ENCODE results near the gene RTP4.

RTP4 gene

DNA sequence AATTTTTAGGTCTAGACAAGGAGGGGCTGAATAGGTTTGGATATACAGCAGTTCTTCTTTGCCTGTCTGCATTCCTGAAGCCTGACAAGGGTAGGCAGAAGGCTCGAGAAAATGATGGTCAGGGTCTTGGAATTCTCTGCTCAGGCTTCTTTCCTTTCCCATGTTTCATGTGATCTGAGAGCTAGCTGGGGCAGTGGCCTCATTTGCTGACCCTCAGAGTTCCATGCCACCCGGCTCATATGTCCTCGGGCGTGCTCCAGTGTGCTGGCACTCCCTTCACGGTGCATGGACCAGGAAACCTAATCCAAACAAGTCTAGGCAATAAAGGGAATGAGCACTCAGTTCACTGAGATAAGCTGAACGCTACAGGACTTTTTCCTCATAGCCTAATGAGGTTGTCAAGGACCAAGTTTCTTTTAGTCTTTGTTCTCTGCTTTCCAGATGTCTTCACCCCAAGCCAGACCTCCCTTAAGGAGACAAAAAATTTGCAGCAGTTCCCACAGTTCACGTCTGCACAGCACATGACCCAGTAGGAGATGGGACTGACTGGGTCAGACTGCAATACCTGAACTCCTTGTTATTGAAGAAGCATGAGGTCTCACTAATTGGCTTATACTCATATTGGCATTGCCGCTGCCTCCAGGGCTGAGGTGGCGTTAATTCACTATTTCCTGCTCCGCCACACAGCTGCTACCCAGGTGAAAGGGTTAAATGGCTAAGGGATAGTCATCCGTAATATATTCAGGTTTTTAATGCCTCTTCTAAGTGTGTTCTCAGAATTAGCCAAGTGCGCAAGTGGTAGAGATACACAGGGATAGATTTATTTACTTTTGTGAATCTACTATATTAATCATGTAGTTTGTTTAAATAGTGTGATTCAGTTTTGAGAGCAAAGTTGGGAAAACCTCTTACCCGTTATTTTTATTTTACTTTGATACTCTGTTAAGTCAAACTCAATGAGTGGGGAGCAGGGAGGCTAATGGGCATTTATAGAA, 15.3 kb upstream of the RTP4 start:
- TF ChIP-seq SIN3A (IDR thresholded peaks at IDR 0.05; ENCODE audit: borderline replicate concordance, insufficient read depth, low read length) = no peak
- no peak for TF ChIP-seq TAF1 (IDR thresholded peaks at IDR 0.05; ENCODE audit: borderline replicate concordance, insufficient read depth, low read length)
- no peak for TF ChIP-seq FOXP2 (optimal IDR thresholded peaks at IDR 0.05; ENCODE audit: borderline replicate concordance, extremely low read depth, extremely low read length, insufficient read depth)
- TF ChIP-seq, protein P1, sequence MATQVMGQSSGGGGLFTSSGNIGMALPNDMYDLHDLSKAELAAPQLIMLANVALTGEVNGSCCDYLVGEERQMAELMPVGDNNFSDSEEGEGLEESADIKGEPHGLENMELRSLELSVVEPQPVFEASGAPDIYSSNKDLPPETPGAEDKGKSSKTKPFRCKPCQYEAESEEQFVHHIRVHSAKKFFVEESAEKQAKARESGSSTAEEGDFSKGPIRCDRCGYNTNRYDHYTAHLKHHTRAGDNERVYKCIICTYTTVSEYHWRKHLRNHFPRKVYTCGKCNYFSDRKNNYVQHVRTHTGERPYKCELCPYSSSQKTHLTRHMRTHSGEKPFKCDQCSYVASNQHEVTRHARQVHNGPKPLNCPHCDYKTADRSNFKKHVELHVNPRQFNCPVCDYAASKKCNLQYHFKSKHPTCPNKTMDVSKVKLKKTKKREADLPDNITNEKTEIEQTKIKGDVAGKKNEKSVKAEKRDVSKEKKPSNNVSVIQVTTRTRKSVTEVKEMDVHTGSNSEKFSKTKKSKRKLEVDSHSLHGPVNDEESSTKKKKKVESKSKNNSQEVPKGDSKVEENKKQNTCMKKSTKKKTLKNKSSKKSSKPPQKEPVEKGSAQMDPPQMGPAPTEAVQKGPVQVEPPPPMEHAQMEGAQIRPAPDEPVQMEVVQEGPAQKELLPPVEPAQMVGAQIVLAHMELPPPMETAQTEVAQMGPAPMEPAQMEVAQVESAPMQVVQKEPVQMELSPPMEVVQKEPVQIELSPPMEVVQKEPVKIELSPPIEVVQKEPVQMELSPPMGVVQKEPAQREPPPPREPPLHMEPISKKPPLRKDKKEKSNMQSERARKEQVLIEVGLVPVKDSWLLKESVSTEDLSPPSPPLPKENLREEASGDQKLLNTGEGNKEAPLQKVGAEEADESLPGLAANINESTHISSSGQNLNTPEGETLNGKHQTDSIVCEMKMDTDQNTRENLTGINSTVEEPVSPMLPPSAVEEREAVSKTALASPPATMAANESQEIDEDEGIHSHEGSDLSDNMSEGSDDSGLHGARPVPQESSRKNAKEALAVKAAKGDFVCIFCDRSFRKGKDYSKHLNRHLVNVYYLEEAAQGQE (IDR thresholded peaks at IDR 0.05; ENCODE audit: insufficient read depth in 1 of 2, low read depth in 2 of 2, low read length in 2 of 2) = no peak
- no peak for TF ChIP-seq POLR2AphosphoS5 (IDR thresholded peaks at IDR 0.05; ENCODE audit: low read depth, low read length)

DNA sequence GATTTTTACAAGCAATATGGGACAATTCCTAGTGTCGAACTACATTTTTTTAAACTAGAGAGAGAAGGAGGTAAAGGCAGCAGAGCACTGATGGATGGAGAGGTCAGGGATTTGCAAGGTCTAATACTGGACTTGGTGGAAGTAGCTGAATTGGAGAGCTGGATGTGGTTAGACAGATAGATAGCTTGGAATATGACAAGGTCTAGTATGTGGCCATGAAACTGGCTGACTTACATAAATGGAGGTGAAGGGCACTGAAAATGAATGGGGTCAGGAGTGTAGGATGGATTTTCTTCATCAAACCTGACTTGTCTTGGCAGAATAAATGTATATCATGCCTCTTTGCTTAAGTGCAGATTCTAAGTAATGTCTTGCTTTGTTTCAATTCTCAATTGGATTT, 10.1 kb upstream of the RTP4 start:
- TF ChIP-seq, protein P1 (IDR thresholded peaks at IDR 0.05; ENCODE audit: insufficient read depth in 1 of 2, low read depth in 2 of 2, low read length in 2 of 2) = no peak
- TF ChIP-seq FOXP2 (optimal IDR thresholded peaks at IDR 0.05; ENCODE audit: borderline replicate concordance, extremely low read depth, extremely low read length, insufficient read depth) (no peak), TAF1 (IDR thresholded peaks at IDR 0.05; ENCODE audit: borderline replicate concordance, insufficient read depth, low read length) (no peak), POLR2AphosphoS5 (IDR thresholded peaks at IDR 0.05; ENCODE audit: low read depth, low read length) (no peak), SIN3A (IDR thresholded peaks at IDR 0.05; ENCODE audit: borderline replicate concordance, insufficient read depth, low read length) (no peak)

DNA sequence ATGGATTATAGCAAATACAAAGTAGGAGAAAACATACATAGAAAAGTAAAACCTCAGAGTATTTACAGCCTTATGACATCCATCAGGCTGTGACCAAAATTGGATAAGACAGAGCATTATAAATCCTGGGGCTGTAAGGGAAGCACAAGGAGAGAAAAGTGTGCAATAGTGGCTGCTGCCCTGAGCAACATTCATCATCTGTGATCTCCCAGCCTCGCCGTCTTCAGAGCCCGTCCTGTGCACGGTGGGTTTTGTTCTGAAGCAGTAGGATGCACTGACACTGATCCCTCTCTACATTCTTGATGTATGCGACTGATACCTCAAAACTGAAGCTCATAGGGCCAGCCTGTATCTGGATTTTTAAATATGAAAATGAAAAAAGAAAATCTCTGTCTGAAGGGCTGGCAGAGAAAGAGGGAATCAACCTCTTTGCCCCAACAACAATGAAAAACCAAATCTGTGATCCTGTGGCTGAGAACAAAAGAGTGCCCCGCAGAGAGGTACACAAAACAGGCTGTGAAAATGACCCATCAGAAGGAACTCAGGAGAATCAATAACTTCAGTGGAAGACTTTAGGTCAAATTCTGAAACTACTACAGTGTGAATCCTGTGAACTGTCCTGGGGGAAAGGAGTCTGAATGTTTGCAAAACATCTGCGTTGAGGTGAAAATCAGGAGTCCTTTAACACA, 8.2 kb upstream of the RTP4 start:
- TF ChIP-seq SIN3A (IDR thresholded peaks at IDR 0.05; ENCODE audit: borderline replicate concordance, insufficient read depth, low read length) (no peak), FOXP2 (optimal IDR thresholded peaks at IDR 0.05; ENCODE audit: borderline replicate concordance, extremely low read depth, extremely low read length, insufficient read depth) (no peak), POLR2AphosphoS5 (IDR thresholded peaks at IDR 0.05; ENCODE audit: low read depth, low read length) (no peak), TAF1 (IDR thresholded peaks at IDR 0.05; ENCODE audit: borderline replicate concordance, insufficient read depth, low read length) (no peak)
- TF ChIP-seq, protein P1 (IDR thresholded peaks at IDR 0.05; ENCODE audit: insufficient read depth in 1 of 2, low read depth in 2 of 2, low read length in 2 of 2) = no peak

DNA sequence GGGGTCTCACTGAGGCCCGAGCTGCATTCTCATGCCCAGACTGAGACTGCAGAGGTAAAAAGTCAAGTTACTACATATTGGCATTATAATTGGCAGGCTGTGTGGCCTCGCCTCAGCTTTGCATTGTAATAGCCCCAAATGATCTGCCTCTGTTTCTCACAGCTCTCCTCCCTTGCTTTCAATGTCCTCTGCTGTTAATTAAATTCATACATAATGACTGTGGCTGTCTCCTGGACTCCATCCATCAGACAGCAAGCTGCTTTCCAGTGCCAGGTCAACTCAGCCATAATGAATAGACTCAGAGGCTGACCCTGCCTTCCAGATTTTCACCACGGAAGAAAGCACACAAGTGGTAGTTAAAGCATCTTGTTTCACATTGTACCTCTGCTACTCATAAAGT, 7.6 kb upstream of the RTP4 start:
- TF ChIP-seq FOXP2 (optimal IDR thresholded peaks at IDR 0.05; ENCODE audit: borderline replicate concordance, extremely low read depth, extremely low read length, insufficient read depth) = no peak
- TF ChIP-seq TAF1 (IDR thresholded peaks at IDR 0.05; ENCODE audit: borderline replicate concordance, insufficient read depth, low read length) = no peak
- TF ChIP-seq, protein P1 (IDR thresholded peaks at IDR 0.05; ENCODE audit: insufficient read depth in 1 of 2, low read depth in 2 of 2, low read length in 2 of 2) = no peak
- no peak for TF ChIP-seq SIN3A (IDR thresholded peaks at IDR 0.05; ENCODE audit: borderline replicate concordance, insufficient read depth, low read length)
- TF ChIP-seq POLR2AphosphoS5 (IDR thresholded peaks at IDR 0.05; ENCODE audit: low read depth, low read length) = no peak
